HG02759 (cell line): ENCODE results near the gene LGALS9B.
"Not testable (repeated sequence)": the region's sequence is repeated elsewhere in the genome, so short reads cannot be mapped to it uniquely, and the experiment has no call there.

ENCODE experiments used
- ATAC-seq: cut with Tn5 transposase; IDR thresholded peaks from one replicate; pipeline ENCODE4 v1.9.1; 2021; ENCODE audit warnings: mild to moderate bottlenecking, moderate library complexity; ENCODE audit not compliant: unreplicated experiment

The LGALS9B gene

GRCh38 chr17:20417492-20418080, 49.8 kb downstream of the LGALS9B start:
- not testable (repeated sequence) for ATAC-seq

GRCh38 chr17:20416381-20416911, 50.9 kb downstream of the LGALS9B start:
- ATAC-seq = not testable (repeated sequence)

- ATAC-seq = not testable (repeated sequence)
Observed at GRCh38 chr17:20415479-20415878, 51.9 kb downstream of the LGALS9B start.

GRCh38 chr17:20401306-20402022, 65.9 kb downstream of the LGALS9B start:
- ATAC-seq = not testable (repeated sequence)

GRCh38 chr17:20400559-20401305, 66.6 kb downstream of the LGALS9B start:
- not testable (repeated sequence) for ATAC-seq
